ENCODE measurements around the gene CNKSR3. TPM values are rescaled to one million over a fixed set of nuclear protein-coding genes. Genes with fewer than 3 reads are reported as not detected.

Gene CNKSR3
- total and polyA plus RNA-seq, 2 of the 8 experiments (the other 6 are each of a cell fraction or from before 2014, with no cell fraction given): 1.2 to 6.2 TPM

DNA sequence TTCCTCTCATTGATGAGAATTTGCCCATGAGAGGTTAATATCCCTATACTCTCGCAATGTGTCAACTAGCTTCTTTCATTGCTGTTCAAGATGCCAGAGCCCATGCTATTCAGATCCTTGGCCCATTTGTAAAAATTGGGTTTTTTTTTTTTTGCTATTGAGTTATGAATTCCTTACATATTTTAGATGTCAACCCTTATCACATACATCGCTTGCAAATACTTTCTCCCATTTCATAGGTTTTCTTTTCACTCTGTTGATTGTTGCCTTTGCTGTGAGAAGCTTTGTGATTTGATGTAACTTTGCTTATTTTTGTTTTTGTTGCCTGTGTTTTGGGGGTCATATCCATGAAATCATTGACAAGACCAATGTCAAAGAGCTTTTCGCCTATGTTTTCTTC lies 121.7 kb downstream of the CNKSR3 start (continued):
- TF ChIP-seq, protein P1, sequence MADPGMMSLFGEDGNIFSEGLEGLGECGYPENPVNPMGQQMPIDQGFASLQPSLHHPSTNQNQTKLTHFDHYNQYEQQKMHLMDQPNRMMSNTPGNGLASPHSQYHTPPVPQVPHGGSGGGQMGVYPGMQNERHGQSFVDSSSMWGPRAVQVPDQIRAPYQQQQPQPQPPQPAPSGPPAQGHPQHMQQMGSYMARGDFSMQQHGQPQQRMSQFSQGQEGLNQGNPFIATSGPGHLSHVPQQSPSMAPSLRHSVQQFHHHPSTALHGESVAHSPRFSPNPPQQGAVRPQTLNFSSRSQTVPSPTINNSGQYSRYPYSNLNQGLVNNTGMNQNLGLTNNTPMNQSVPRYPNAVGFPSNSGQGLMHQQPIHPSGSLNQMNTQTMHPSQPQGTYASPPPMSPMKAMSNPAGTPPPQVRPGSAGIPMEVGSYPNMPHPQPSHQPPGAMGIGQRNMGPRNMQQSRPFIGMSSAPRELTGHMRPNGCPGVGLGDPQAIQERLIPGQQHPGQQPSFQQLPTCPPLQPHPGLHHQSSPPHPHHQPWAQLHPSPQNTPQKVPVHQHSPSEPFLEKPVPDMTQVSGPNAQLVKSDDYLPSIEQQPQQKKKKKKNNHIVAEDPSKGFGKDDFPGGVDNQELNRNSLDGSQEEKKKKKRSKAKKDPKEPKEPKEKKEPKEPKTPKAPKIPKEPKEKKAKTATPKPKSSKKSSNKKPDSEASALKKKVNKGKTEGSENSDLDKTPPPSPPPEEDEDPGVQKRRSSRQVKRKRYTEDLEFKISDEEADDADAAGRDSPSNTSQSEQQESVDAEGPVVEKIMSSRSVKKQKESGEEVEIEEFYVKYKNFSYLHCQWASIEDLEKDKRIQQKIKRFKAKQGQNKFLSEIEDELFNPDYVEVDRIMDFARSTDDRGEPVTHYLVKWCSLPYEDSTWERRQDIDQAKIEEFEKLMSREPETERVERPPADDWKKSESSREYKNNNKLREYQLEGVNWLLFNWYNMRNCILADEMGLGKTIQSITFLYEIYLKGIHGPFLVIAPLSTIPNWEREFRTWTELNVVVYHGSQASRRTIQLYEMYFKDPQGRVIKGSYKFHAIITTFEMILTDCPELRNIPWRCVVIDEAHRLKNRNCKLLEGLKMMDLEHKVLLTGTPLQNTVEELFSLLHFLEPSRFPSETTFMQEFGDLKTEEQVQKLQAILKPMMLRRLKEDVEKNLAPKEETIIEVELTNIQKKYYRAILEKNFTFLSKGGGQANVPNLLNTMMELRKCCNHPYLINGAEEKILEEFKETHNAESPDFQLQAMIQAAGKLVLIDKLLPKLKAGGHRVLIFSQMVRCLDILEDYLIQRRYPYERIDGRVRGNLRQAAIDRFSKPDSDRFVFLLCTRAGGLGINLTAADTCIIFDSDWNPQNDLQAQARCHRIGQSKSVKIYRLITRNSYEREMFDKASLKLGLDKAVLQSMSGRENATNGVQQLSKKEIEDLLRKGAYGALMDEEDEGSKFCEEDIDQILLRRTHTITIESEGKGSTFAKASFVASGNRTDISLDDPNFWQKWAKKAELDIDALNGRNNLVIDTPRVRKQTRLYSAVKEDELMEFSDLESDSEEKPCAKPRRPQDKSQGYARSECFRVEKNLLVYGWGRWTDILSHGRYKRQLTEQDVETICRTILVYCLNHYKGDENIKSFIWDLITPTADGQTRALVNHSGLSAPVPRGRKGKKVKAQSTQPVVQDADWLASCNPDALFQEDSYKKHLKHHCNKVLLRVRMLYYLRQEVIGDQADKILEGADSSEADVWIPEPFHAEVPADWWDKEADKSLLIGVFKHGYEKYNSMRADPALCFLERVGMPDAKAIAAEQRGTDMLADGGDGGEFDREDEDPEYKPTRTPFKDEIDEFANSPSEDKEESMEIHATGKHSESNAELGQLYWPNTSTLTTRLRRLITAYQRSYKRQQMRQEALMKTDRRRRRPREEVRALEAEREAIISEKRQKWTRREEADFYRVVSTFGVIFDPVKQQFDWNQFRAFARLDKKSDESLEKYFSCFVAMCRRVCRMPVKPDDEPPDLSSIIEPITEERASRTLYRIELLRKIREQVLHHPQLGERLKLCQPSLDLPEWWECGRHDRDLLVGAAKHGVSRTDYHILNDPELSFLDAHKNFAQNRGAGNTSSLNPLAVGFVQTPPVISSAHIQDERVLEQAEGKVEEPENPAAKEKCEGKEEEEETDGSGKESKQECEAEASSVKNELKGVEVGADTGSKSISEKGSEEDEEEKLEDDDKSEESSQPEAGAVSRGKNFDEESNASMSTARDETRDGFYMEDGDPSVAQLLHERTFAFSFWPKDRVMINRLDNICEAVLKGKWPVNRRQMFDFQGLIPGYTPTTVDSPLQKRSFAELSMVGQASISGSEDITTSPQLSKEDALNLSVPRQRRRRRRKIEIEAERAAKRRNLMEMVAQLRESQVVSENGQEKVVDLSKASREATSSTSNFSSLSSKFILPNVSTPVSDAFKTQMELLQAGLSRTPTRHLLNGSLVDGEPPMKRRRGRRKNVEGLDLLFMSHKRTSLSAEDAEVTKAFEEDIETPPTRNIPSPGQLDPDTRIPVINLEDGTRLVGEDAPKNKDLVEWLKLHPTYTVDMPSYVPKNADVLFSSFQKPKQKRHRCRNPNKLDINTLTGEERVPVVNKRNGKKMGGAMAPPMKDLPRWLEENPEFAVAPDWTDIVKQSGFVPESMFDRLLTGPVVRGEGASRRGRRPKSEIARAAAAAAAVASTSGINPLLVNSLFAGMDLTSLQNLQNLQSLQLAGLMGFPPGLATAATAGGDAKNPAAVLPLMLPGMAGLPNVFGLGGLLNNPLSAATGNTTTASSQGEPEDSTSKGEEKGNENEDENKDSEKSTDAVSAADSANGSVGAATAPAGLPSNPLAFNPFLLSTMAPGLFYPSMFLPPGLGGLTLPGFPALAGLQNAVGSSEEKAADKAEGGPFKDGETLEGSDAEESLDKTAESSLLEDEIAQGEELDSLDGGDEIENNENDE (IDR thresholded peaks at IDR 0.05; ENCODE audit: insufficient replicate concordance, low read length): no peak
- TF ChIP-seq KDM5A (IDR thresholded peaks at IDR 0.05; ENCODE audit: low read length) (no peak), EP300 (IDR thresholded peaks at IDR 0.05; ENCODE audit: borderline replicate concordance in 1 of 2, low read depth in 2 of 2, low read length in 2 of 2) (no peak)
